Lower lobe of right lung (tissue), 2 donors: ENCODE data around the gene ITGB7. TPM values are rescaled to one million over a fixed set of nuclear protein-coding genes. Genes with fewer than 3 reads are reported as not detected.

Experiments
- ATAC-seq, 2 donors: fragments of 200-7000 bp; cut with Tn5 transposase; one replicate each; pipeline ENCODE4 v1.9.1; 2020 to 2022; ENCODE audit warnings: mild to moderate bottlenecking in 2 of 2, moderate library complexity in 2 of 2
- DNase-seq: peaks from one replicate; pipeline ENCODE4 v3.0.0-alpha.2; 2020
- H3K27ac ChIP-seq: fragments of 200-600 bp; one replicate; pipeline ENCODE4 v1.8.0; 2022
- H3K27me3 ChIP-seq: fragments of 200-600 bp; one replicate; pipeline ENCODE4 v1.8.0; 2022; ENCODE audit warnings: low read depth
- H3K36me3 ChIP-seq: fragments of 200-600 bp; one replicate; pipeline ENCODE4 v1.8.0; 2022; ENCODE audit warnings: mild to moderate bottlenecking
- H3K4me1 ChIP-seq: fragments of 200-600 bp; one replicate; pipeline ENCODE4 v1.8.0; 2022
- H3K4me3 ChIP-seq: fragments of 200-600 bp; one replicate; pipeline ENCODE4 v1.8.0; 2022; ENCODE audit warnings: mild to moderate bottlenecking
- H3K9me3 ChIP-seq: fragments of 200-600 bp; one replicate; pipeline ENCODE4 v1.8.0; 2022
- CTCF ChIP-seq: fragments of 200-600 bp; IDR thresholded peaks from one replicate; pipeline ENCODE4 v1.8.0; 2022; ENCODE audit warnings: antibody characterized with exemption, mild to moderate bottlenecking
- intact Hi-C: fragments of 100-400 bp; cut with DNase I; formaldehyde crosslinking; loops from one replicate; pipeline ENCODE4 v1.11.0; 2022
- total RNA-seq: library from RNA; stranded (reverse); fragmentation: NEBNext Ultra II Directional; extraction: Animal tissue kit (Norgen Biotek cat#: 25700); gene quantifications from one replicate; pipeline ENCODE4 v1.2.1, GENCODE V29; 2021
- donor health status: DM: no; HTN: yes; CAD: no; lungs with severe emphysema.

The ITGB7 gene
- total RNA-seq, 1 donor from 2014 or later, result 9.7 TPM

- no peak overlapping the region for H3K27ac ChIP-seq
- H3K9me3 ChIP-seq, result no peaks in the 10 kb centered on the region
- H3K27me3 ChIP-seq, result no peaks in the 10 kb centered on the region
- TF ChIP-seq CTCF, result no peak
- DNase-seq, result no peak
- intact Hi-C loops, result no loop called here
- peaks cover 20% of the 10 kb centered on the region for H3K4me1 ChIP-seq
- H3K36me3 ChIP-seq, result no peaks in the 10 kb centered on the region
- H3K4me3 ChIP-seq, result no peak overlapping the region
- ATAC-seq, result no peak
Observed at GRCh38 chr12:53201177-53201541, 5.9 kb downstream of the ITGB7 start.

- ATAC-seq (no peak), DNase-seq (no peak)
Observed at GRCh38 chr12:53200458-53201176, 6.4 kb downstream of the ITGB7 start.

DNA sequence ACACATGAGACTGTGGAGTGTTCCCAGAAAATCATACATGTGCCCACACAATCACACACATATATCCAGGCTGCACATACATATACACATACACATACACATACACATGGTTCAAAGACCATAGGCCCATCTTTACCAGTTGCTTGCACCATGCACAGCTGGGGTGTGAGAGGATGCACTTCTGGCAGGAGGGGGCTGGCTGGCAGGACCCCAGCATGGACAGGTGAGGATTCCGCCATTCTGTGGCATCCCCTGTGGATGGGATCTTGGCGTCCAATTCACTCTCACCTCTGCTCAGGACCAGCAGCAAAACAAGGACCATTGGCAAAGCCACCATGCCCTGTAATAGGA is 7.0 kb downstream of the ITGB7 start:
- H3K9me3 ChIP-seq, result no peaks in the 10 kb centered on the region
- ATAC-seq (no peak), DNase-seq (no peak)
- H3K27me3 ChIP-seq, result no peaks in the 10 kb centered on the region
- TF ChIP-seq CTCF, result no peak
- no peak overlapping the region for H3K4me3 ChIP-seq
- intact Hi-C loops, result no loop called here
- H3K27ac ChIP-seq, result no peak overlapping the region
- H3K36me3 ChIP-seq, result no peaks in the 10 kb centered on the region
- H3K4me1 ChIP-seq, result peaks cover 19% of the 10 kb centered on the region

More at GRCh38 chr12:53200458-53201176, 6.4 kb downstream of the ITGB7 start:
- intact Hi-C loops, result no loop called here
- Histone ChIP-seq H3K4me3 (no peak overlapping the region), H3K27ac (no peak overlapping the region), H3K36me3 (no peaks in the 10 kb centered on the region), H3K4me1 (peaks cover 19% of the 10 kb centered on the region), H3K27me3 (no peaks in the 10 kb centered on the region), H3K9me3 (no peaks in the 10 kb centered on the region)
- no peak for TF ChIP-seq CTCF

- no peak for DNase-seq
- Histone ChIP-seq H3K36me3 (no peaks in the 10 kb centered on the region), H3K4me1 (peaks cover 19% of the 10 kb centered on the region), H3K4me3 (no peak overlapping the region), H3K27me3 (no peaks in the 10 kb centered on the region), H3K9me3 (no peaks in the 10 kb centered on the region), H3K27ac (no peak overlapping the region)
- intact Hi-C loops, result no loop called here
- TF ChIP-seq CTCF, result no peak
- no peak for ATAC-seq
Observed at GRCh38 chr12:53199700-53200099, 7.4 kb downstream of the ITGB7 start.

DNA sequence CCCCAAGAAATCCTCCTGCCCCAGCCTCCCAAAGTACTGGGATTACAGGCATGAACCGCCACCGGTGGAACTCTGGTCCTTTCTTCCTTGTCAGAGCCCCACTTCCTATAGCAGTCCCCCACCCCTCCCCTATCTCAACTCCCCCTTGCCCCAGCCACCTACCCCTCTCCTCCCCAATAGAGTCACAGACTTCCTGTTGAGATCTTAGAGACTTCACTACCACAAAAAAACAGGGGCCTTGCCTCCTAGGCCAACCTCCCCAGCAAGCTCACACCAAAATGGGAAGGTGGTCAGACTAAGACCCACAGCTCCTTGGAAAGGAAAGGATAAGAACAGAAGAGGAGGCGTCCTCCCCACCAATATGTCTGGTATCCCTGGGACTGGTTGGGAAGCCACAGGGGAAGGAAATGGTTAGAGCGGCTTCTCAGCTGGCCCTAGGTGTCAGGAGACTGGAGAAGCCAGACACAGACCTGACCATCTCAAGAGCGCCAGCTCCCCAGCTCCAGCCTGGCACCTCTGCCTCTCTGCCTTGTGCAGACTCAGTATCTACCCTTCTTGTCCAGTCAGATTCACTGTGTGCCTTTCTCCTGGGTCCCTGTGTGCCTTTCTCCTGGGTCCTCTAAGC is 8.5 kb downstream of the ITGB7 start:
- no peak overlapping the region for H3K4me3 ChIP-seq
- no peak for DNase-seq
- intact Hi-C loops, result no loop called here
- H3K4me1 ChIP-seq, result peaks cover 19% of the 10 kb centered on the region
- no peak overlapping the region for H3K27ac ChIP-seq
- no peaks in the 10 kb centered on the region for H3K27me3 ChIP-seq
- no peak for TF ChIP-seq CTCF
- no peak for ATAC-seq
- no peaks in the 10 kb centered on the region for H3K36me3 ChIP-seq
- H3K9me3 ChIP-seq, result no peaks in the 10 kb centered on the region
